Activated naive CD8-positive, alpha-beta T cell treated with anti-CD3 and anti-CD28 coated beads, Interleukin-2, amount 10 ng/mL, durations not matched to agents 7 days and 5 days (primary cell): Measurements from ENCODE around the gene STX19. TPM values are rescaled to one million over a fixed set of nuclear protein-coding genes. Genes with fewer than 3 reads are reported as not detected.

ENCODE experiments used
- ATAC-seq: fragments of 150-1000 bp; cut with Tn5 transposase; one replicate; pipeline ENCODE4 v1.10.0; 2021; ENCODE audit warnings: low read depth, moderate library complexity
- POLR2A ChIA-PET: fragments of 350-600 bp; sonication (Branson Sonifier 250); formaldehyde crosslinking; loops from one replicate; lab custom pipeline; 2021; ENCODE audit warnings: antibody characterized with exemption; lab: Charles Lee
- DNase-seq: peaks from one replicate; pipeline ENCODE4 v3.0.0; 2021
- H3K27ac Mint-ChIP-seq: one replicate; pipeline ENCODE4 v1.8.0; 2022; ENCODE audit warnings: mild to moderate bottlenecking, mixed read lengths
- H3K27me3 Mint-ChIP-seq: one replicate; pipeline ENCODE4 v1.8.0; 2022; ENCODE audit warnings: mild to moderate bottlenecking, moderate library complexity, mixed read lengths
- H3K36me3 Mint-ChIP-seq: one replicate; pipeline ENCODE4 v1.8.0; 2021; ENCODE audit warnings: mild to moderate bottlenecking, mixed read lengths
- H3K4me1 Mint-ChIP-seq: one replicate; pipeline ENCODE4 v1.8.0; 2021; ENCODE audit warnings: mixed read lengths
- H3K4me3 Mint-ChIP-seq: one replicate; pipeline ENCODE4 v1.8.0; 2022; ENCODE audit warnings: mild to moderate bottlenecking, moderate library complexity, mixed read lengths
- H3K9me3 Mint-ChIP-seq: one replicate; pipeline ENCODE4 v1.8.0; 2021; ENCODE audit warnings: mixed read lengths
- total RNA-seq, 2 experiments: library from RNA; stranded (reverse); gene quantifications; one replicate each; pipeline ENCODE4 v1.2.3, GENCODE V29; 2021

The STX19 gene
- total RNA-seq, 2 experiments from 2014 or later = not detected

DNA sequence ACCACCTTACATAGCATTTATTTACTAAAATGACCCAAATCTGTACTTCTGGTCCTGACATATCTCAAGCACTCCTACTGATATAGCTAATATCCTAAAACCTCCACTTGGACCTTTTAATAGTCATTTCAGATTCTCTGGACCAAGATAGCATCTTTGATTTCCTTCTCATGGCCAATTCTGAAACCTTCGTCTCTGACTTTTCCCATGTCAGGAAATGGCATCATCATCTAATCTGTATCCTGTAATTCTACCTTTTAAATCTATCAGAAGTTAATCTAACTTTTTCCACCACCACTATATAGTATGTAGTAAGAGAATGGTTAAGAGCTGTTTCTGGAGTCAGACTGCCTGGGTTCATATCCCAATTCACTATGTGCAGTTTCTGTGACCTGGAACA is 16.2 kb downstream of the STX19 start:
- no peak for DNase-seq
- peaks cover 14% of the 10 kb centered on the region for H3K36me3 Mint-ChIP-seq
- H3K9me3 Mint-ChIP-seq = no peaks in the 10 kb centered on the region
- H3K27me3 Mint-ChIP-seq = no peaks in the 10 kb centered on the region
- peaks cover 10% of the 10 kb centered on the region for H3K4me1 Mint-ChIP-seq
- POLR2A ChIA-PET = no interaction called here
- H3K27ac Mint-ChIP-seq = no peak overlapping the region
- no peak for ATAC-seq
- no peak overlapping the region for H3K4me3 Mint-ChIP-seq

DNA sequence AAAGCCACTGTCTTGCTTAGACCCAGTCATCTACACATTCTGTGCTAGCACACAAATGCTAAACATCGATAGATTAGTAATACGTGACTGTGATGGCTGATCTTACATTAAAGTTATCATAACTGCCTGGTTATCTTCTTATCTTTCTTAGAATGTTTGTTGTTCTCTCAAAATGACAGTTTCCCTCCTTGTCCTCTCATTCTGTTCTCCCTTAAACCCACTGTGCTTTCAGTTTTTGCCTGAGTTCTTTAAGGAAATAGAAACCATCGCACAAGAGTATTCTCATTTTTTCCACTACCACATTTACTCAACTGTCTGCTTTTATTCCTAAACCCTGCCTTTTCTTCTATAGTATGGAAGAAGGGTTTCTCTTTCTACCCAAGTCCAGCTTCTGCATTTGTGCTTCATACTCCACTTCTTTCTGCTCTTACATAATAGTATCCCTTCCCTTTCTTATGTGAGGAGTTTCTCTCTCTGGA is 17.1 kb downstream of the STX19 start:
- peaks cover 10% of the 10 kb centered on the region for H3K4me1 Mint-ChIP-seq

DNA sequence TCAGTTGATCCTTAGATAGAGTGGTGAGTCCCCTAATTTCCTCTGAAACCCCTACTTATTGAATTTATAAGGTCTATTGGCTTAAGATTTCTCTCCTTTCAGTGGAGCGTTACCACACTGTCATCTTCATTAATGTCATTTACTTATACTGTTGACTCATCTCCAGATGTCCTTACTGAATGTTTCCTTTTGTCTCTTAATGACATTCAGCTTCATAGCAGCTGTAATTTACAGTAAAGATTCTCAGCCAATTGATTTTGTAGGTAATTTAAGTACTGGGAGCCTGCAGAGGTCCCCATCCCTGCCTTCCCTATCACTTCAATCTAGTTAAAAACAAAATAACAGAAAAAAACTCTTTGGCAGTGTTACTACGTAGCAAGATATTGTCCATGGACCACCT is 18.8 kb downstream of the STX19 start:
- peaks cover 10% of the 10 kb centered on the region for H3K4me1 Mint-ChIP-seq
- no peak overlapping the region for H3K4me3 Mint-ChIP-seq
- POLR2A ChIA-PET = no interaction called here
- peaks cover 11% of the 10 kb centered on the region for H3K36me3 Mint-ChIP-seq
- no peak overlapping the region for H3K27ac Mint-ChIP-seq
- no peaks in the 10 kb centered on the region for H3K9me3 Mint-ChIP-seq
- H3K27me3 Mint-ChIP-seq = no peaks in the 10 kb centered on the region
- ATAC-seq (no peak), DNase-seq (no peak)

More for the DNA sequence above, 17.1 kb downstream of the STX19 start:
- Mint-ChIP-seq H3K4me3 (peak overlapping the region; percentile 52), H3K36me3 (peaks cover 16% of the 10 kb centered on the region), H3K27ac (peak overlapping the region; percentile 12), H3K9me3 (no peaks in the 10 kb centered on the region), H3K27me3 (no peaks in the 10 kb centered on the region)
- POLR2A ChIA-PET = no interaction called here
- peak; percentile 52 for ATAC-seq
- DNase-seq = no peak

DNA sequence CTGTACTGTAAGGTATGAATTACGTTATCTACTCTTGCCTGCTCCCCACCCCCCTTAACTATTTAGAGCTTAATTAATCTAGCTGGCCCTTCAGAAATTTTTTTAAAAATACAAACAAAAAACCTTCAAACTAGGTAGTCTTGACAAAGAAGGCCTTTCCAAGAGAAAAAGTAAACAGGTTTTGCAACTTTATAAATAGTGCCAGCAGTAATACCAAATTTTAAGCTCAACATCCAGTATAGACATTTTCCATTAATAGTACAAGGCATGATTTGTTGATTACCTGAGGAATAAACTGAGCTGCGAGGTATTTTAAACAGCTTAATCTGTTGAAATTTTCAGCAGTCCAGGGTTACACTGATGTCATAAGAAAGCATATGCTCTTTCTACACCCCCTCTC is 20.1 kb downstream of the STX19 start:
- Mint-ChIP-seq H3K36me3 (peaks cover 9% of the 10 kb centered on the region), H3K4me1 (peaks cover 12% of the 10 kb centered on the region), H3K9me3 (no peaks in the 10 kb centered on the region), H3K27me3 (no peaks in the 10 kb centered on the region), H3K27ac (no peak overlapping the region), H3K4me3 (no peak overlapping the region)
- POLR2A ChIA-PET = no interaction called here
- no peak for ATAC-seq
- DNase-seq = no peak

DNA sequence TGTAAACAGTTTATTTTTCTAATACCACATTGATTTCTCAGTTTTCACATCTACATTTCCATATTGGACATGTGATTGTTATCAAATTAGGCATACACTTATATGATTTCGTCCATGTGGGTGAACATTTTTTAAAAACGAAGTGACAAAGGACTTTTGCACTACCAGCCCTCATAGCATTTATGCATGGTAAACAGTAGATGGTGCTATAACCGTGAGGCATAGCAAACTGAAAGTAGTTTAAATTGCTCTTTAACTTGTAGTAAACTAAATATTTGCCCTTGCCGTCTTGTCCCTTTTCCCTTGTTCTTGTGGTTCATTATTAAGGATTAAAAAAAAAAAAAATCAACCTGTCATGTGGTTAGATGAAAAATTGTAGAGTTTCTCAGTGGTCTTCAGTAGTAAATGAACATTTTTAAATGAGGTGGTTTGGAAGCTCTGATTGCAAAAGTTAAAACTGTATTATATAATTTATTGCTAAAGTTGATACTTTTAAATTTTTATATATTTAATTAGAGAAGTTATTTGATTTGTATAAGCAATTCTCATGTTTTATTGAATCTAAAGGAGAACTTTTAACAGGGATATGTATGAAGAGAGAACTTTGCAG is 24.0 kb downstream of the STX19 start:
- Mint-ChIP-seq H3K4me1 (peaks cover 1% of the 10 kb centered on the region), H3K4me3 (peak overlapping the region; percentile 78), H3K9me3 (no peaks in the 10 kb centered on the region), H3K27ac (peak overlapping the region; percentile 46), H3K27me3 (no peaks in the 10 kb centered on the region), H3K36me3 (peaks cover 5% of the 10 kb centered on the region)
- peak; percentile 74 for ATAC-seq
- POLR2A ChIA-PET = no interaction called here
- no peak for DNase-seq

DNA sequence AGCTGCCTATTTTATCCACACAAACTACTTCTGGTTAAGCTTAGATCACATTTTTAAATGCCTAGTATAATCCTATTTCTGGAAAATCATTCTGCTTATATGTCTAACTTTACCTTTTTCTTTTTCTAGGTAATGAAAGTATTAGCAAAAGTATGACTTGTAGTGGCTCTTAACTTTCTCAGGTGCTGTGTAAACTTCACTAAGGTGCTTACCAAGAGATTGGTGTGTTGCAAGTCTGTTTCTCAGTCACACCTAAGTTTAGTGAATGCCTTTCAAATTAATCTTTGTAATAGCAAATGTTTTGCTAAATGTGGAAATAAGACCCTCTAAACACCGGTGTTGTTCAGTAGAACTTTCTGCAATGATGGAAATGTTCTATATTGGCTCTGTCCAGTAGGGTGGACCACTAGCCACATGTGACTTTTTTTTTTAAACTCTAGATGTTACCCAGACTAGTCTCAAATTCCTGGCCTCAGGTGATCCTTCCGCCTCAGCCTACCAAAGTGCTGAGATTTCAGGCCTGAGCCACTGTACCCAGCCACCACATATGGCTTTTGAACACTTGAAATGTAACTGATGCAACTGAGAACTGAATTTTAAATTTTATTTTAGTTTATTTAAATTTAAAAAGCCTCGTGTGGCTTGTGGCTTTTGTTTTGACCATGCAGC is 26.4 kb downstream of the STX19 start:
- H3K4me1 Mint-ChIP-seq = peaks cover 1% of the 10 kb centered on the region
- H3K27ac Mint-ChIP-seq = no peak overlapping the region
- DNase-seq (no peak), ATAC-seq (no peak)
- H3K27me3 Mint-ChIP-seq = no peaks in the 10 kb centered on the region
- H3K36me3 Mint-ChIP-seq = peaks cover 2% of the 10 kb centered on the region
- POLR2A ChIA-PET = interaction anchor here (0.6 kb wide), 1 partner anchor 13 kb away, joined by 3 read pairs; no protein-coding TSS in a partner anchor
- no peaks in the 10 kb centered on the region for H3K9me3 Mint-ChIP-seq
- H3K4me3 Mint-ChIP-seq = no peak overlapping the region

DNA sequence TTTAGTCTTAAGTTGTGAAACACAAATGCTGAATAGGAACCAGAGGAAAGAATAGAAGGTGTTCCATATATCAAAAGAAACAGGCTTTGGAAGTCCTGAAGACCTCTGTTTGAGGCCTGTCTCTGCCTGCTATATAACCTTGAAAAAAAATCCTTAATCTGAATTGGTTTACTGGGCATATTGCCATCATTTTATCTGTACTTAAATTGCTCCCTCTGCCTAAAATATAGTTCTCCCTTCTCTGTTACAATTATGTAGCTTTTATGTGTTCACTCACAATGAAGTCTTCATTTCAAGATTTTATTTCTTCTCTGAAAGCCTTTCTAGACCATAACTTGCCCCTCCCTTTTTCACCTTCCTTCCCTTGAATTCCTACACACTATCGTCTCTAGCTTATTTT is 27.2 kb downstream of the STX19 start:
- H3K27ac Mint-ChIP-seq = no peak overlapping the region
- POLR2A ChIA-PET = interaction anchor here (0.6 kb wide), 1 partner anchor 12 kb away, joined by 3 read pairs; no protein-coding TSS in a partner anchor

DNA sequence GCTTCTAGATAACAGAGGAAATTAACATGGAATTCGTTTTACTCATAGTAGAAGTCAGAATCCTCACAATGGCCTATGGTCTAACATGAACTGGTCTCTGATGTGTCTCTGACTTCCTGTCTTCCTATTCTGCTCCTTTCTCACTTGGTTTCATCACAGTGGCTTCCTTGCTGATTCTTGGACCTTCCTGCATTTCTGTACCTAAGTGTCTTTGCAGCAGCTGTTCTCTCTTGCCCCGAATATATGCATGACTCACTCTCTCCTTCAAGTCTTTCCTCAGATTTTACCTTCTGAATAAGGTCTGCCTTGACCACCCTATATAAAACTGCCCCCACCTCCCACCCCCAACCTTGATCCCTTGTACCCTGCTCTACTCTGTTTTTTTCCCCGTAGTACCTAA is 34.3 kb downstream of the STX19 start:
- DNase-seq = no peak

More for the DNA sequence above, 27.2 kb downstream of the STX19 start:
- no peak for ATAC-seq
- Mint-ChIP-seq H3K4me3 (no peak overlapping the region), H3K27me3 (no peaks in the 10 kb centered on the region), H3K9me3 (no peaks in the 10 kb centered on the region), H3K4me1 (peaks cover 1% of the 10 kb centered on the region), H3K36me3 (no peaks in the 10 kb centered on the region)
- DNase-seq = no peak

DNA sequence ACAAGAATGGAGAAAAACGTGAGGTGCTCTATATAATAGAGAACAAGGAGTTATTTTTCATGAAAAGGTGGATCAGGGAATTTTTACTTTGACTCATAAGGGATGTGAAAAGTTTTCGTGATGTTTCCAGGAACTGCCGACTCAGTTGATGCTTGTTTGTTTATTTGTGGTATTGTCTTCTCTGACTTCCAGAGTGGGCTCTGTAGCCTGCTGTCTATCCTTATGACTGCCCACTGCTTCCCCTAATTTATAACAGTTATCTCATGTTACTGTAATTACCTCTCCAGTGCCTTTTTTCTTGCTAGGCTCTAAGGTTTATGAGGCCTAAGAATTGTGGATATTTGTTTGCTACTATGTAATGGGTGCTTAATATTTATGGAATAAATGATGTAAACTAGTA is 36.2 kb downstream of the STX19 start:
- no peak overlapping the region for H3K4me3 Mint-ChIP-seq

More for the DNA sequence above, 34.3 kb downstream of the STX19 start:
- peaks cover 3% of the 10 kb centered on the region for H3K4me1 Mint-ChIP-seq
- POLR2A ChIA-PET = no interaction called here
- H3K4me3 Mint-ChIP-seq = no peak overlapping the region
- no peaks in the 10 kb centered on the region for H3K27me3 Mint-ChIP-seq
- no peak overlapping the region for H3K27ac Mint-ChIP-seq
- no peaks in the 10 kb centered on the region for H3K9me3 Mint-ChIP-seq
- no peak for ATAC-seq
- H3K36me3 Mint-ChIP-seq = no peaks in the 10 kb centered on the region

DNA sequence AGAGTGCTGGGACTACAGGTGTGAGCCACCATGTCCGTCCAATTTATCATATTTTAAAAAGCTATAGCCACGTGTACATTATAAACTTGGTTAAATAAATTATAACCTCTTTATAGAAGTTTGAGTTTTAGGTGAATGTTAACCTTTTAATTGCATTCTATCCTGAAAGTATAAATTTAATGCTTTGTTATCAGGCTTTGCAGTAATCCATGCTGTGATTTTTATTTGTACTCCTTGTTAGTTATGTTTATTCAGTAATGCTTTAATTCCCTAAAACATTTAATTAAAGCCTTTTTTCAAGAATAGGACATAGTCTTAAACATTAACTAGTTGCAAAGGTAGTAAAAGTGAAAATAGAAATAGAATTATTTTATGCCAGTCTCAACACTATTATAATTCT is 36.8 kb downstream of the STX19 start:
- Mint-ChIP-seq H3K36me3 (no peaks in the 10 kb centered on the region), H3K4me1 (peaks cover 3% of the 10 kb centered on the region), H3K9me3 (no peaks in the 10 kb centered on the region), H3K27ac (no peak overlapping the region), H3K27me3 (no peaks in the 10 kb centered on the region), H3K4me3 (no peak overlapping the region)
- no peak for DNase-seq
- no peak for ATAC-seq
- POLR2A ChIA-PET = no interaction called here

More for the DNA sequence above, 36.2 kb downstream of the STX19 start:
- Mint-ChIP-seq H3K27me3 (no peaks in the 10 kb centered on the region), H3K4me1 (peaks cover 3% of the 10 kb centered on the region), H3K9me3 (no peaks in the 10 kb centered on the region), H3K36me3 (no peaks in the 10 kb centered on the region), H3K27ac (no peak overlapping the region)
- ATAC-seq = no peak
- DNase-seq = no peak
- POLR2A ChIA-PET = no interaction called here

DNA sequence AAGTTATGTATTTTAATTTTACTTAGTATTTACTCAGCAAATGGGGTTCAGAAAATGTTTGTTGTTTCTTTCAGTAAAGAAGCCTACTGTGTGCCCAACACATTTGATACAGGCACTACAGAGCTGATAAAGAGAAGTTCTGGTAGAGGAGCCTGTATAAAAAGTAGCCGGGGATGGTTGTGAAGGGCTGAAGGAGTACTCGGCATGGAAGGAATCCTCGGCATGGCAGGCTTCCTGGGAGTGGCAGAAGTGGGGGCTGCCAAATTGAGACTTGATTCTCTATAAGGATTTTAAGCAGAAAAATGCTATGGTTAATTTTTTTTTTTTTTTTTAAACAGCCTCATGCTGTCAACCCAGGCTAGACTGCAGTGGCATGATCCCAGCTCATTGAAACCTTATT is 39.2 kb downstream of the STX19 start:
- no peak overlapping the region for H3K4me3 Mint-ChIP-seq
- no peak for ATAC-seq
- DNase-seq = no peak
- H3K27ac Mint-ChIP-seq = no peak overlapping the region
- no peaks in the 10 kb centered on the region for H3K9me3 Mint-ChIP-seq
- H3K27me3 Mint-ChIP-seq = no peaks in the 10 kb centered on the region
- H3K4me1 Mint-ChIP-seq = peaks cover 3% of the 10 kb centered on the region
- no peaks in the 10 kb centered on the region for H3K36me3 Mint-ChIP-seq
- POLR2A ChIA-PET = interaction anchor here (0.7 kb wide), 1 partner anchor 12 kb away, joined by 3 read pairs; no protein-coding TSS in a partner anchor

DNA sequence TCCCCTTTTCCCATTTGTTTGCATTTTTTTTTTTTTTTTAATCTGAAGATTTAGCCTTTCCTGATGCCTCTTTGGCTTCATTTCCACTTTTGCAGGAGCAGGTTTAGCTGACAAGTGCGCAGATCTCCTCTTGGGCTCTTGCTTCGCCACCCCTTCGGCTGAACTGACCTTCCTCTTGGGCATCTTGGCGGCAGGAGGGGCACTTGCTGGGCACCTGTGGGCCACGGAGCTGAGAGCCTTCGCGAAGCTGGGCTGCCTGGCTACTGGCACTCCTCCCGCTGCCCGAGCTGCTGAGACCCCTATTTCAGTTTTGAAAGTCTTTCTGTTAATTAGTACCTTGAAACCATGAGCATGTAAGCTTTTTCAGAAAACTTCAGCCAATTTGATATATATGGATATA is 39.6 kb downstream of the STX19 start:
- Mint-ChIP-seq H3K27me3 (no peaks in the 10 kb centered on the region), H3K9me3 (no peaks in the 10 kb centered on the region), H3K4me3 (no peak overlapping the region), H3K27ac (no peak overlapping the region), H3K4me1 (no peaks in the 10 kb centered on the region), H3K36me3 (no peaks in the 10 kb centered on the region)
- ATAC-seq (no peak), DNase-seq (no peak)
- POLR2A ChIA-PET = interaction anchor here (0.7 kb wide), 1 partner anchor 13 kb away, joined by 3 read pairs; no protein-coding TSS in a partner anchor

DNA sequence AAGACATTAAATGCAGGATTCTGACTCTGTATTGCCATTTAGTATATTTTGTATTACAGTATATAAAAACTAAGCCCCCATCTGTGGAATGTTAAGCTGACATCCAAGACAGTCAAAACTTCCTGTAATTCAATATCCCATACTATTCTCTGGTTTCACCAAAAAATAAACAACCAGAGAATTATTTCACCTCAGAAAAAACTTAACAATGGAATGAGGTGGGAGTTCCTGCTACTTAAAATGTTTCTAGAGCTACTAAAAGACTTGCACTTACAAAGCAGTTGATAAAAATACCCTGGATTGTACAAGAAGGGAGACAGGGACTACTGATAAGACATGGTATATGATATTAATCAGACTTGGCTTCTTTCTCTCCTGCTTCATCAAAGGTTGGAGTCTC is 40.1 kb downstream of the STX19 start:
- no peak for DNase-seq
- POLR2A ChIA-PET = no interaction called here
- no peak overlapping the region for H3K4me3 Mint-ChIP-seq
- no peaks in the 10 kb centered on the region for H3K4me1 Mint-ChIP-seq
- H3K9me3 Mint-ChIP-seq = no peaks in the 10 kb centered on the region
- H3K27me3 Mint-ChIP-seq = no peaks in the 10 kb centered on the region
- no peak overlapping the region for H3K27ac Mint-ChIP-seq
- no peak for ATAC-seq
- no peaks in the 10 kb centered on the region for H3K36me3 Mint-ChIP-seq

DNA sequence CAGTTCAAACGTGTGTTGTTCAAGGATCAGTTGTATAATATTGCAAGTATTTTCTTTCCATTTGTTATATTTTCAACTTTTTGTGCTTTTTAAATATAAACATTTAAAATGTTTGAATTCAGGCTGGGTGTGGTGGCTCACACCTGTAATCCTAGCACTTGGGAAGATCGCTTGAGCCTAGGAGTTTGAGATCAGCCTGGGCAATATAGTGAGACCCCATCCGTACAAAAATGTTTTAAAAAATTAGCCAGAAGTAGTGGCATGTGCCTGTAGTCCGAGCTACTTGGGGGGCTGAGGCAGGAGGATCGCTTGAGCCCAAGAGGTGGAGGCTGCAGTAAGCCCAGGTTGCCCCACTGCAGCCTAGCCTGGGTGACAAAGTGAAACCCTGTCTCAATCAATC is 43.8 kb downstream of the STX19 start:
- Mint-ChIP-seq H3K4me1 (peaks cover 13% of the 10 kb centered on the region), H3K27ac (no peak overlapping the region), H3K27me3 (no peaks in the 10 kb centered on the region), H3K36me3 (peaks cover 1% of the 10 kb centered on the region), H3K9me3 (no peaks in the 10 kb centered on the region), H3K4me3 (no peak overlapping the region)
- DNase-seq (no peak), ATAC-seq (no peak)
- POLR2A ChIA-PET = no interaction called here
